IMR-90 (cell line): ENCODE data around the gene GRB14. TPM values are rescaled to one million over a fixed set of nuclear protein-coding genes. Genes with fewer than 3 reads are reported as not detected.

Source experiments
- ATAC-seq: fragments of 200-7000 bp; cut with Tn5 transposase; 2 replicates; pipeline ENCODE4 v1.9.1; 2020; ENCODE audit warnings: low read depth, mild to moderate bottlenecking, moderate library complexity
- BruUV-seq: library from RNA; stranded (reverse); fragments of 400-500 nt; replicated peaks from 2 replicates; lab custom pipeline; 2021; lab: Mats Ljungman, UMichigan
- CTCF ChIA-PET: fragments of 300-600 bp; formaldehyde crosslinking; extraction: SDS; loops from one replicate; lab custom pipeline; 2021; ENCODE audit warnings: antibody characterized with exemption; lab: Yijun Ruan, JAX
- POLR2A ChIA-PET: fragments of 300-600 bp; sonication (Branson Sonifier 250); formaldehyde crosslinking; loops from one replicate; lab custom pipeline; 2022; ENCODE audit warnings: antibody characterized with exemption; ENCODE audit not compliant: unreplicated experiment; lab: Charles Lee
- DNase-seq: peaks from one replicate; pipeline ENCODE4 v3.0.0; 2013
- H2AFZ ChIP-seq: replicated peaks from 2 replicates; pipeline ENCODE3; 2013; ENCODE audit warnings: low read length, mild to moderate bottlenecking; ENCODE audit not compliant: poor library complexity
- H2AK5ac ChIP-seq: 2 replicates; pipeline ENCODE4 v1.6.1; 2013; ENCODE audit warnings: low read depth, low read length, inconsistent platforms
- H2AK9ac ChIP-seq: replicated peaks from 2 replicates; pipeline ENCODE3; 2013; ENCODE audit warnings: mild to moderate bottlenecking, low read depth, low read length, moderate library complexity; ENCODE audit not compliant: poor library complexity
- H2BK120ac ChIP-seq: 2 replicates; pipeline ENCODE4 v1.6.1; 2013; ENCODE audit warnings: low read depth, low read length, inconsistent platforms
- H2BK15ac ChIP-seq: 3 replicates; pipeline ENCODE4 v1.6.1; 2013; ENCODE audit warnings: low read depth, low read length, inconsistent platforms
- H2BK20ac ChIP-seq: 2 replicates; pipeline ENCODE4 v1.6.1; 2013; ENCODE audit warnings: low read depth, mild to moderate bottlenecking, inconsistent platforms, low read length, moderate library complexity
- H2BK5ac ChIP-seq: 2 replicates; pipeline ENCODE4 v1.6.1; 2013; ENCODE audit warnings: mild to moderate bottlenecking, low read depth, low read length, inconsistent platforms; ENCODE audit not compliant: poor library complexity, severe bottlenecking
- H3K14ac ChIP-seq: replicated peaks from 2 replicates; pipeline ENCODE4 v1.6.1; 2013; ENCODE audit warnings: low read depth, low read length, inconsistent platforms
- H3K18ac ChIP-seq: 2 replicates; pipeline ENCODE4 v1.6.1; 2013; ENCODE audit warnings: low read depth, low read length, control low read depth
- H3K23ac ChIP-seq: 2 replicates; pipeline ENCODE4 v1.6.1; 2013; ENCODE audit warnings: low read depth, low read length, inconsistent platforms
- H3K27ac ChIP-seq: 2 replicates; pipeline ENCODE4 v1.5.1; 2013; ENCODE audit warnings: mild to moderate bottlenecking, control low read depth, low read length; ENCODE audit not compliant: insufficient read depth
- H3K27me3 ChIP-seq: 2 replicates; pipeline ENCODE4 v1.6.1; 2013; ENCODE audit warnings: low read length; ENCODE audit not compliant: control insufficient read depth, insufficient read depth
- H3K36me3 ChIP-seq: 2 replicates; pipeline ENCODE4 v1.6.1; 2013; ENCODE audit warnings: low read length, mixed read lengths; ENCODE audit not compliant: control insufficient read depth, insufficient read depth
- H3K4ac ChIP-seq: 2 replicates; pipeline ENCODE4 v1.6.1; 2013; ENCODE audit warnings: low read depth, low read length, inconsistent platforms
- H3K4me1 ChIP-seq: 2 replicates; pipeline ENCODE4 v1.6.1; 2013; ENCODE audit warnings: low read length, mixed read lengths; ENCODE audit not compliant: control insufficient read depth, insufficient read depth
- H3K4me2 ChIP-seq: 2 replicates; pipeline ENCODE4 v1.6.1; 2013; ENCODE audit warnings: low read depth, mild to moderate bottlenecking, control low read depth, low read length, moderate library complexity
- H3K4me3 ChIP-seq: 2 replicates; pipeline ENCODE4 v1.5.1; 2013; ENCODE audit warnings: low read depth, mild to moderate bottlenecking, control low read depth, low read length, moderate library complexity; ENCODE audit not compliant: insufficient read depth
- H3K56ac ChIP-seq: 2 replicates; pipeline ENCODE4 v1.6.1; 2013; ENCODE audit warnings: low read length, inconsistent platforms; ENCODE audit not compliant: insufficient read depth; ENCODE audit errors: extremely low read depth
- H3K79me1 ChIP-seq, 2 experiments: 2 replicates each; pipeline ENCODE4 v1.6.1; 2013; ENCODE audit warnings: low read length in 2 of 2, inconsistent platforms in 1 of 2, low read depth in 1 of 2
- H3K9ac ChIP-seq: 2 replicates; pipeline ENCODE4 v1.6.1; 2013; ENCODE audit warnings: low read depth, low read length, control low read depth
- H3K9me1 ChIP-seq: 2 replicates; pipeline ENCODE4 v1.6.1; 2013; ENCODE audit warnings: low read length, inconsistent platforms; ENCODE audit not compliant: insufficient read depth
- H3K9me3 ChIP-seq: 2 replicates; pipeline ENCODE4 v1.6.1; 2013; ENCODE audit warnings: low read length; ENCODE audit not compliant: control insufficient read depth, insufficient read depth
- H4K20me1 ChIP-seq: 2 replicates; pipeline ENCODE4 v1.6.1; 2013; ENCODE audit warnings: low read length, inconsistent platforms; ENCODE audit not compliant: insufficient read depth
- H4K5ac ChIP-seq: 2 replicates; pipeline ENCODE4 v1.6.1; 2013; ENCODE audit warnings: mild to moderate bottlenecking, low read depth, low read length, control low read depth
- H4K8ac ChIP-seq, 2 experiments: 2 replicates each; pipeline ENCODE4 v1.6.1; 2013; ENCODE audit warnings: low read depth in 2 of 2, low read length in 2 of 2, control low read depth in 1 of 2, inconsistent platforms in 1 of 2
- H4K91ac ChIP-seq: 2 replicates; pipeline ENCODE4 v1.6.1; 2013; ENCODE audit warnings: low read depth, low read length, inconsistent platforms; ENCODE audit not compliant: insufficient read depth
- BHLHE40 ChIP-seq: fragments of 150-350 bp; IDR thresholded peaks from 2 replicates; pipeline ENCODE4 v1.6.1; 2016; ENCODE audit warnings: mild to moderate bottlenecking, low read depth, low read length
- CEBPB ChIP-seq: IDR thresholded peaks from 2 replicates; pipeline ENCODE4 v1.6.1; 2012; ENCODE audit warnings: low read depth, low read length, improper control_type of control experiment
- CHD1 ChIP-seq: IDR thresholded peaks from 2 replicates; pipeline ENCODE4 v1.6.1; 2012; ENCODE audit warnings: low read depth, low read length, improper control_type of control experiment
- CTCF ChIP-seq: conservative IDR thresholded peaks from 2 replicates; pipeline ENCODE4 v1.5.1; 2012; ENCODE audit warnings: mild to moderate bottlenecking, low read depth, low read length, improper control_type of control experiment
- ELK1 ChIP-seq: fragments of 150-350 bp; IDR thresholded peaks from 2 replicates; pipeline ENCODE4 v1.6.1; 2016; ENCODE audit warnings: low read depth, mild to moderate bottlenecking, low read length, moderate library complexity, borderline replicate concordance
- FOS ChIP-seq: fragments of 150-350 bp; IDR thresholded peaks from 2 replicates; pipeline ENCODE4 v1.6.1; 2016; ENCODE audit warnings: low read depth, low read length
- MAFK ChIP-seq: IDR thresholded peaks from 2 replicates; pipeline ENCODE4 v1.6.1; 2012; ENCODE audit warnings: low read depth, low read length, improper control_type of control experiment
- MAZ ChIP-seq: IDR thresholded peaks from 2 replicates; pipeline ENCODE4 v1.6.1; 2012; ENCODE audit warnings: low read depth, mild to moderate bottlenecking, low read length, improper control_type of control experiment, moderate library complexity, borderline replicate concordance
- MXI1 ChIP-seq: IDR thresholded peaks from 2 replicates; pipeline ENCODE4 v1.6.1; 2012; ENCODE audit warnings: low read depth, mild to moderate bottlenecking, low read length, moderate library complexity, borderline replicate concordance
- NFE2L2 ChIP-seq: fragments of 150-350 bp; IDR thresholded peaks from 2 replicates; pipeline ENCODE4 v1.6.1; 2016; ENCODE audit warnings: low read depth, mild to moderate bottlenecking, low read length
- POLR2A ChIP-seq: IDR thresholded peaks from 2 replicates; pipeline ENCODE4 v1.6.1; 2012; ENCODE audit warnings: mild to moderate bottlenecking, low read depth, low read length
- RAD21 ChIP-seq: IDR thresholded peaks from 2 replicates; pipeline ENCODE4 v1.6.1; 2012; ENCODE audit warnings: low read length, improper control_type of control experiment
- RCOR1 ChIP-seq: IDR thresholded peaks from 2 replicates; pipeline ENCODE4 v1.6.1; 2012; ENCODE audit warnings: mild to moderate bottlenecking, low read length, improper control_type of control experiment; ENCODE audit not compliant: insufficient replicate concordance
- RFX5 ChIP-seq: IDR thresholded peaks from 2 replicates; pipeline ENCODE4 v1.8.0; 2012; ENCODE audit warnings: low read depth, mild to moderate bottlenecking, low read length, moderate library complexity
- SMC3 ChIP-seq: fragments of 150-350 bp; IDR thresholded peaks from 2 replicates; pipeline ENCODE4 v1.6.1; 2016; ENCODE audit warnings: low read depth, mild to moderate bottlenecking, antibody characterized with exemption, low read length, moderate library complexity
- USF2 ChIP-seq: fragments of 150-350 bp; IDR thresholded peaks from 2 replicates; pipeline ENCODE4 v1.6.1; 2017; ENCODE audit warnings: mild to moderate bottlenecking, antibody characterized with exemption, low read length, low read depth
- WGBS, 2 experiments: methylation state at CpG; one replicate each; pipeline versions ENCODE4 v1.1.5 to v1.1.7; 2013; ENCODE audit warnings: missing lambda C conversion rate in 2 of 2; ENCODE audit not compliant: insufficient read length in 1 of 2; ENCODE audit errors: extremely low coverage in 2 of 2; 5-methylcytosine and 5-hydroxymethylcytosine counted together
- dilution Hi-C: fragments of 300-500 bp; cut with HindIII; formaldehyde crosslinking; loops from one replicate; pipeline ENCODE4 v1.14.3; 2018; ENCODE audit warnings: low sequenced_read_pairs; ENCODE audit not compliant: unreplicated experiment
- in situ Hi-C: fragments of 300-500 bp; cut with MboI; formaldehyde crosslinking; loops from 3 replicates; pipeline ENCODE4 v1.14.3; 2019; ENCODE audit warnings: low sequenced_read_pairs, inconsistent platforms, mixed read lengths
- intact Hi-C: fragments of 100-400 bp; cut with micrococcal nuclease; formaldehyde crosslinking; loops from 2 replicates; pipeline ENCODE4 v1.10.0; 2022
- polyA plus RNA-seq, 3 experiments: library from polyadenylated mRNA; depleted of rRNA; stranded (reverse); fragments of >200 nt; gene quantifications; 2 replicates each; pipeline ENCODE4 v1.2.3, GENCODE V29; 2012; ENCODE audit warnings: low replicate concordance in 1 of 3
- total RNA-seq: library from RNA; depleted of rRNA; stranded (reverse); fragments of >200 nt; gene quantifications from 2 replicates; pipeline ENCODE4 v1.2.3, GENCODE V29; 2012

GRB14 gene
- total and polyA plus RNA-seq, 2 of the 4 experiments (the other 2 are of a cell fraction), result not detected

- Histone ChIP-seq H3K4ac (no peak overlapping the region), H3K4me1 (no peaks in the 10 kb centered on the region), H3K27ac (no peak overlapping the region), H3K23ac (no peak overlapping the region), H2BK20ac (no peak overlapping the region), H2BK5ac (no peak overlapping the region), H4K91ac (no peak overlapping the region), H4K20me1 (no peaks in the 10 kb centered on the region), H3K79me1 (no peaks in the 10 kb centered on the region), H3K4me3 (no peak overlapping the region), H2AFZ (no peak overlapping the region), H3K9ac (no peak overlapping the region), H3K9me1 (no peaks in the 10 kb centered on the region), H2BK120ac (no peak overlapping the region), H3K56ac (no peak overlapping the region), H3K4me2 (no peak overlapping the region), H3K27me3 (no peaks in the 10 kb centered on the region), H3K14ac (no peak overlapping the region), H3K36me3 (no peaks in the 10 kb centered on the region), H2BK15ac (no peak overlapping the region), H2AK9ac (no peak overlapping the region), H3K18ac (no peak overlapping the region), H3K9me3 (peaks cover 2% of the 10 kb centered on the region; the same call in 1 of the 2 replicates), H4K5ac (no peak overlapping the region), H2AK5ac (no peak overlapping the region), H4K8ac (no peak overlapping the region)
- in situ Hi-C loops, result no loop called here
- no peak for TF ChIP-seq RAD21
- TF ChIP-seq RFX5, result no peak
- no peak for TF ChIP-seq POLR2A
- no peak for TF ChIP-seq MXI1
- no peak for TF ChIP-seq MAZ
- no peak for TF ChIP-seq CTCF
- no peak for TF ChIP-seq NFE2L2
- no peak for TF ChIP-seq BHLHE40
- no peak for TF ChIP-seq FOS
- TF ChIP-seq CEBPB, result no peak
- TF ChIP-seq ELK1, result no peak
- TF ChIP-seq SMC3, result no peak
- no peak for TF ChIP-seq CHD1
- no peak for TF ChIP-seq MAFK
- no peak for TF ChIP-seq USF2
- TF ChIP-seq RCOR1, result no peak
- dilution Hi-C loops, result no loop called here
- ChIA-PET POLR2A (no interaction called here), CTCF (interaction anchor here (1.1 kb wide), 1 partner anchor 22 kb away, joined by 3 read pairs; no protein-coding TSS in a partner anchor)
- DNase-seq, result no peak
- BruUV-seq, result no TSS peak
- WGBS, 2 experiments, result no CpG with 5 or more reads among the region's 2 CpGs
- intact Hi-C loops, result no loop called here
- ATAC-seq, result no peak
Observed at GRCh38 chr2:164515734-164516133, 105.5 kb downstream of the GRB14 start.
